ENCODE data around the gene PODXL. TPM values are rescaled to one million over a fixed set of nuclear protein-coding genes. Genes with fewer than 3 reads are reported as not detected.

Gene PODXL
- total and polyA plus RNA-seq, 10 of the 15 experiments (the other 5 are each of a cell fraction or from before 2014, with no cell fraction given), result 0.04 to 1.8 (median 0.38) TPM

GRCh38 chr7:131501422-131501821, 55.0 kb downstream of the PODXL start:
- no peak overlapping the region for H3K4me3 ChIP-seq
- in situ Hi-C loops (cut with MboI) (no loop called here), intact Hi-C loops (cut with micrococcal nuclease; ENCODE audit: unreplicated experiment) (no loop called here)
- H3K27ac ChIP-seq (ENCODE audit: control insufficient read depth, insufficient read depth), result no peak overlapping the region
- H4K20me1 ChIP-seq (ENCODE audit: control insufficient read depth, insufficient read depth), result no peaks in the 10 kb centered on the region
- no peak overlapping the region for H3K9ac ChIP-seq (ENCODE audit: control insufficient read depth, insufficient read depth, low read length)
- ChIA-PET POLR2A (no interaction called here), RAD21 (ENCODE audit: unreplicated experiment) (interaction anchor here (1.0 to 1.5 kb wide), 4 partner anchors 9 to 46 kb away, joined by 3 to 5 read pairs (median 3); no protein-coding TSS in a partner anchor), CTCF (interaction anchor here (1.1 to 4.3 kb wide), 6 partner anchors 9 to 45 kb away, joined by 3 to 44 read pairs (median 6); no protein-coding TSS in a partner anchor), SMC1A (ENCODE audit: uncharacterized antibody, unreplicated experiment) (interaction anchor here (0.7 to 1.6 kb wide), 6 partner anchors 9 to 153 kb away, joined by 3 to 5 read pairs (median 3); no protein-coding TSS in a partner anchor)
- no peaks in the 10 kb centered on the region for H3K9me3 ChIP-seq (replicated peaks; ENCODE audit: control insufficient read depth, insufficient read depth, low read length)
- TSS peak; percentile 3 for BruUV-seq (replicated peaks)
- TF ChIP-seq BRCA1 (IDR thresholded peaks at IDR 0.05; ENCODE audit: low read depth, low read length), result no peak
- TF ChIP-seq CBFB (IDR thresholded peaks at IDR 0.05; ENCODE audit: low read depth), result peak; percentile 71; the same call in 1 of the 2 replicates
- no peak for TF ChIP-seq SMAD5 (IDR thresholded peaks at IDR 0.05; ENCODE audit: low read depth)
- TF ChIP-seq CBX3 (IDR thresholded peaks at IDR 0.05; ENCODE audit: borderline replicate concordance, low read depth), result no peak
- peak; percentile 38; the same call in 1 of the 2 replicates for TF ChIP-seq CBX5 (IDR thresholded peaks at IDR 0.05; ENCODE audit: low read depth)
- no peak for TF ChIP-seq MAX (IDR thresholded peaks at IDR 0.05; ENCODE audit: low read depth, low read length)
- peak; percentile 59; the same call in 1 of the 2 replicates for TF ChIP-seq MLLT1 (IDR thresholded peaks at IDR 0.05)
- no peak for TF ChIP-seq CREM (IDR thresholded peaks at IDR 0.05; ENCODE audit: low read depth)
- TF ChIP-seq TARDBP (IDR thresholded peaks at IDR 0.05; ENCODE audit: borderline replicate concordance), result no peak
- peak; percentile 96 for TF ChIP-seq RUNX3 (IDR thresholded peaks at IDR 0.05; ENCODE audit: low read length)
- TF ChIP-seq IRF4 (IDR thresholded peaks at IDR 0.05; ENCODE audit: low read depth, low read length), result no peak
- TF ChIP-seq RCOR1 (conservative IDR thresholded peaks at IDR 0.05; ENCODE audit: low read depth, low read length), result no peak
- TF ChIP-seq EED (IDR thresholded peaks at IDR 0.05; ENCODE audit: low read depth), result no peak
- TF ChIP-seq PKNOX1 (IDR thresholded peaks at IDR 0.05), result peak; percentile 31; the same call in 1 of the 2 replicates
- TF ChIP-seq PAX5 (IDR thresholded peaks at IDR 0.05; ENCODE audit: borderline replicate concordance, low read depth, low read length), result no peak
- TF ChIP-seq SIX5 (IDR thresholded peaks at IDR 0.05; ENCODE audit: low read depth, low read length, severe bottlenecking), result no peak
- no peak for TF ChIP-seq KAT2A (conservative IDR thresholded peaks at IDR 0.05; ENCODE audit: control insufficient read depth, low read depth, low read length)
- H3K27me3 ChIP-seq (replicated peaks in 1 of 2; ENCODE audit: control insufficient read depth in 2 of 2, insufficient read depth in 2 of 2, low read length in 1 of 2), result no peaks in the 10 kb centered on the region
- H3K79me2 ChIP-seq (ENCODE audit: control insufficient read depth, insufficient read depth, low read length), result no peaks in the 10 kb centered on the region
- peak; percentile 80 for FAIRE-seq
- no peak for DNase-seq (ENCODE audit: low read depth, low spot score)
- no peak overlapping the region for H3K4me2 ChIP-seq (ENCODE audit: control insufficient read depth, insufficient read depth)
- no peaks in the 10 kb centered on the region; a peak in 1 of 4 replicates for H3K36me3 ChIP-seq (ENCODE audit: control insufficient read depth in 2 of 2, insufficient read depth in 2 of 2, low read length in 1 of 2)
- H2AFZ ChIP-seq (ENCODE audit: control insufficient read depth, low read depth, low read length), result no peak overlapping the region
- ATAC-seq, result peak; percentile 81
- H3K4me1 ChIP-seq (ENCODE audit: control insufficient read depth, insufficient read depth, low read length), result peaks cover 6% of the 10 kb centered on the region; the same call in 1 of the 2 replicates
- whole genome bisulfite sequencing (ENCODE audit: insufficient coverage, insufficient replicate concordance, low lambda C conversion rate, missing lambda C conversion rate), result 17% methylated on average over 3 of the region's 3 CpGs
